Mesodermal cell (in vitro differentiated cells): ENCODE measurements around the gene FAR1. TPM values are rescaled to one million over a fixed set of nuclear protein-coding genes. Genes with fewer than 3 reads are reported as not detected.
"Not testable (repeated sequence)": the region's sequence is repeated elsewhere in the genome, so short reads cannot be mapped to it uniquely, and the experiment has no call there.

Source experiments
- H3K27ac ChIP-seq: 2 replicates; pipeline ENCODE4 v1.7.0; 2013; ENCODE audit warnings: mild to moderate bottlenecking, low read depth, low read length, moderate library complexity; ENCODE audit not compliant: severe bottlenecking
- H3K36me3 ChIP-seq: 2 replicates; pipeline ENCODE4 v1.7.1; 2013; ENCODE audit warnings: mild to moderate bottlenecking, low read length, moderate library complexity; ENCODE audit not compliant: control insufficient read depth, insufficient read depth
- H3K4me1 ChIP-seq: one replicate; pipeline ENCODE4 v1.7.1; 2013; ENCODE audit warnings: mild to moderate bottlenecking, low read length; ENCODE audit not compliant: insufficient read depth, control insufficient read depth, poor library complexity, severe bottlenecking
- H3K4me3 ChIP-seq: 2 replicates; pipeline ENCODE4 v1.7.0; 2013; ENCODE audit warnings: low read length, control low read depth, mild to moderate bottlenecking; ENCODE audit not compliant: insufficient read depth, poor library complexity, severe bottlenecking; ENCODE audit errors: extremely low read depth
- H3K9me3 ChIP-seq: 2 replicates; pipeline ENCODE4 v1.7.1; 2013; ENCODE audit warnings: mild to moderate bottlenecking, low read length, moderate library complexity; ENCODE audit not compliant: control insufficient read depth
- WGBS, 2 experiments: methylation state at CpG; one replicate each; pipeline ENCODE4 v1.1.5; 2013; ENCODE audit warnings: missing lambda C conversion rate in 2 of 2; ENCODE audit not compliant: insufficient coverage in 2 of 2; 5-methylcytosine and 5-hydroxymethylcytosine counted together
- polyA plus RNA-seq, 2 experiments: library from polyadenylated mRNA; stranded (reverse); fragments of 50-300 nt; gene quantifications; one replicate each; pipeline ENCODE4 v1.2.3, GENCODE V29; 2013

Gene FAR1
- 43.9 TPM for polyA plus RNA-seq (2013, experiment 1 of 2)
- 37.1 TPM for polyA plus RNA-seq (2013, experiment 2 of 2)

GRCh38 chr11:13668102-13668956, at the start of gene FAR1:
Gene FAR1, plus strand, starts transcription at chr11:13668668. Its CDS starts 26,098 bp downstream, at chr11:13694766.
- 1% methylated on average over 70 to 85 of the region's 104 CpGs for WGBS, 2 experiments
- H3K4me3 ChIP-seq: peak within 1 kb of the TSS; percentile 96

GRCh38 chr11:13620063-13620462, 48.4 kb upstream of the FAR1 start:
- Histone ChIP-seq H3K4me1 (no peaks in the 10 kb centered on the region), H3K27ac (no peak overlapping the region), H3K36me3 (no peaks in the 10 kb centered on the region), H3K4me3 (no peak overlapping the region), H3K9me3 (peaks cover 3% of the 10 kb centered on the region)
- WGBS, 2 experiments: 85 to 90% methylated on average over 2 of the region's 2 CpGs

More at GRCh38 chr11:13668102-13668956, at the start of gene FAR1:
- H3K9me3 ChIP-seq: no peaks in the 10 kb centered on the region
- peaks cover 9% of the 10 kb centered on the region for H3K4me1 ChIP-seq
- H3K36me3 ChIP-seq: peaks cover 24% of the 10 kb centered on the region
- H3K27ac ChIP-seq: peak within 1 kb of the TSS; percentile 79

- not testable (repeated sequence) for H3K9me3 ChIP-seq, H3K27ac ChIP-seq, H3K4me3 ChIP-seq, H3K4me1 ChIP-seq, H3K36me3 ChIP-seq
- WGBS, 2 experiments: 77% methylated on average over 3 of the region's 3 CpGs; no CpG with 5 or more reads in 1 of the 2 experiments
Observed at GRCh38 chr11:13626818-13627217, 41.6 kb upstream of the FAR1 start.

- H3K27ac ChIP-seq, H3K36me3 ChIP-seq, H3K9me3 ChIP-seq, H3K4me1 ChIP-seq, H3K4me3 ChIP-seq: not testable (repeated sequence)
- 91 to 97% methylated on average over 3 to 4 of the region's 8 CpGs for WGBS, 2 experiments
Observed at GRCh38 chr11:13628634-13629033, 39.8 kb upstream of the FAR1 start.

GRCh38 chr11:13629779-13630178, 38.7 kb upstream of the FAR1 start:
- no CpG with 5 or more reads among the region's 1 CpG for WGBS, 2 experiments

GRCh38 chr11:13635290-13635689, 33.2 kb upstream of the FAR1 start:
- WGBS, 2 experiments: 81 to 90% methylated on average over 5 of the region's 5 CpGs
- Histone ChIP-seq H3K27ac (no peak overlapping the region), H3K9me3 (no peaks in the 10 kb centered on the region), H3K36me3 (no peaks in the 10 kb centered on the region), H3K4me1 (no peaks in the 10 kb centered on the region), H3K4me3 (no peak overlapping the region)

More at GRCh38 chr11:13629779-13630178, 38.7 kb upstream of the FAR1 start:
- Histone ChIP-seq H3K4me1 (no peaks in the 10 kb centered on the region), H3K4me3 (no peak overlapping the region), H3K27ac (no peak overlapping the region), H3K36me3 (no peaks in the 10 kb centered on the region), H3K9me3 (no peaks in the 10 kb centered on the region)

GRCh38 chr11:13635804-13636203, 32.7 kb upstream of the FAR1 start:
- Histone ChIP-seq H3K9me3 (no peaks in the 10 kb centered on the region), H3K4me3 (no peak overlapping the region), H3K36me3 (no peaks in the 10 kb centered on the region), H3K27ac (no peak overlapping the region), H3K4me1 (no peaks in the 10 kb centered on the region)

GRCh38 chr11:13637125-13638069, 31.1 kb upstream of the FAR1 start:
- Histone ChIP-seq H3K36me3 (no peaks in the 10 kb centered on the region), H3K9me3 (no peaks in the 10 kb centered on the region)

GRCh38 chr11:13638422-13638821, 30.0 kb upstream of the FAR1 start:
- Histone ChIP-seq H3K27ac (no peak overlapping the region), H3K36me3 (no peaks in the 10 kb centered on the region), H3K4me3 (no peak overlapping the region), H3K9me3 (no peaks in the 10 kb centered on the region), H3K4me1 (no peaks in the 10 kb centered on the region)

More at GRCh38 chr11:13637125-13638069, 31.1 kb upstream of the FAR1 start:
- no peaks in the 10 kb centered on the region for H3K4me1 ChIP-seq
- no peak overlapping the region for H3K27ac ChIP-seq
- H3K4me3 ChIP-seq: no peak overlapping the region
- WGBS, 2 experiments: 100% methylated on average over 2 of the region's 4 CpGs; no CpG with 5 or more reads in 1 of the 2 experiments

GRCh38 chr11:13644997-13645687, 23.3 kb upstream of the FAR1 start:
- WGBS, 2 experiments: 100% methylated on average over 2 of the region's 7 CpGs; no CpG with 5 or more reads in 1 of the 2 experiments
- Histone ChIP-seq H3K4me3 (no peak overlapping the region), H3K9me3 (no peaks in the 10 kb centered on the region), H3K27ac (no peak overlapping the region), H3K4me1 (no peaks in the 10 kb centered on the region), H3K36me3 (no peaks in the 10 kb centered on the region)
